HG03432 (cell line): ENCODE data around the gene CD160.
"Not testable (repeated sequence)": the region's sequence is repeated elsewhere in the genome, so short reads cannot be mapped to it uniquely, and the experiment has no call there.

Experiments used
- ATAC-seq: cut with Tn5 transposase; IDR thresholded peaks from one replicate; pipeline ENCODE4 v1.9.1; 2021; ENCODE audit warnings: mild to moderate bottlenecking, moderate library complexity; ENCODE audit not compliant: unreplicated experiment

Gene CD160

DNA sequence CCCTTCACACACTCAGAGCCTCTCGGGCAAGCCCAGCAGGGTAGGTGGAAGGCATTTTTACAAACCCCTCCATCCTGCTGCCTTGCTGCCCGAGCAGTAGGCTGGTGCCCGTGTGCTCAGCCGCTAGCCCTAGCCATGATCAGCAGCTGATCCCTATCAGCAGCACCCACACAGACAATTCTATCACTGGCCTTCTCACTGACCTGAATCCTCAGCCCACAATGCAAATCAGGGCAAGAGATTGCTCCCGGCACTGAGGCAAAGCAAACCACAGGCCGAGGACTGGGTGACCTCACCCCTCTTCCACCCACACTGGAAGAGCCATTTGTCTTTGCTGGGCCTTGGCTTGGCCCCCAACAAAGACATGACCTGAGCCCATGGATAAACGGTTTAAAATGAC is 11.2 kb upstream of the CD160 start:
- ATAC-seq: no peak

DNA sequence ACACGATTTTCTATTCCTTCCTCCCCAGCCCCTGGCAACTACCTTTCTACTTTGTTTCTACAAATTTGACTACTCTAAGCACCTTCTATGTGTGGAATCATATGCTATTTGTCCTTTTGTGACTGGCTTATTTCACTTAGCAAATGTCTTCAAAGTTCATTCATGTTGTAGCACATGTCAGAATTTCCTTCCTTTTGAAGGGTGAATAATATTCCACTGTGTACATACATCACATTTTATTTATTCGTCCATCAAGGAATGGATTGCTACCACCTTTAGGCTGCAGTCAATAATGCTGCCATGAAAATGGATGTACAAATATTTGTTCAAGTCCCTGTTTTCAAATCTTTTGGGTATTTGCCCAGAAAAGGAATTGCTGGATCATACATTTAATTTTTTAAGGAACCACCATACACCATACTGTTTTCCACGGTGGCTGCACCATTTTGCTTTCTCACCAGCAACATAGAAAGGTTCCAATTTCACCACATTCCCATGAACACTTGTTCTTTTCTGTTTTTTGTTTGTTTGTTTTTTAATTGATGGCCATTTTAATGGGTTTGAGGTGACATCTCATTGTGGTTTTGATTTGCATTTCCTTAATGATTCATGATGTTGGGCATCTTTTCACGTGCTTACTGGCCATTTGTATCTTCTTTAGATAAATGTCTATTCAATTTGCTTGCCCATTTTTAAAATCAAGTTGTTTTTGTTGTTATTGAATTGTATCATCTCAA is 8.8 kb upstream of the CD160 start:
- ATAC-seq: no peak

DNA sequence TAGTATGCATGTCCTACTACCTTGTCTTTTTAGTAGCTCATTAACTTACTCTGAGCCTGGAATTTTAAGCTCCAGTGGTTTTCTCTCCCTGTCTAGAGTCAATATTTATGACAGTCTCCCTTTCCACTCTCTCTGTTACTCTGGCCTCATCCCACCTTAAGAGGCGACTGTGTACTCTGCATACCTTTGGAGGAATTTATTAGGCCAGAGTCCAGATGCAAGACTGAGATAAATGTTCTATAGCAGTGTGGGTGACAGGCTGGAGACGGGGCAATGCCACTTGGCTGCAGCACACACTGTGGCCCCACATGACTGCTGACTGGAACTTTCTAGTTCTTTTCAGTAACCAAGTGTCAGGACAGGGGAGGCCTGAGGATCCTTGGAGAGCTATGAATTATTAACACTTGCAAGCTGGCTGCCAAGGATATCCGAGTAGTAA is 8.1 kb upstream of the CD160 start:
- ATAC-seq: no peak

DNA sequence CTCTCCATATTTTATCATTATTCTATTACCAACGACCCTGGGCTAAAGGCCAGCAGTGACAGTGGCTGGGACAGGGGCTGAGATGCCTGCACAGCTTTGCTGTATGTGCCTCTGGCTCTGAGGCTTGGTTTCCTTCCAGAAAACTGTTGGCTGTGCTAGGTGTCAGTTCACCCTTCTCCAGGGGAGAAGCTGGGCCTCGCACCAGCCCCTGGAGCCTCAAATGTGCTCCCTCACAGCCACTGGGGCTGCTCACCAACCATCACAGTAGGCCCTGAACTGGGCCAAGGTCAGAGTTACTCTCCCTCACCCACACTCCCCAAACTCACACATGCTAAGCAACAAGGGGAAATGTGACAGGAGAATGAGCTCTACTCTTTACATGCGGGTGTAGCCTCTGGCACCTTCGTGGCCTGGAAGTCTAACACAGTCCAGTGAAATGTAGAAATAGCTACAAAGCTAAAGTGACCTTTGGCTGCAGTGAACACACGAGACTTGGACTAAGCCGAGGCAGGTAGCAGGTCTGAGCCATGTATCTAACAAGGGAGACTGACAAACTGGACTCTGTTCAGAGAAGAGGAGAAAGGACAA is 4.7 kb upstream of the CD160 start:
- ATAC-seq: no peak

DNA sequence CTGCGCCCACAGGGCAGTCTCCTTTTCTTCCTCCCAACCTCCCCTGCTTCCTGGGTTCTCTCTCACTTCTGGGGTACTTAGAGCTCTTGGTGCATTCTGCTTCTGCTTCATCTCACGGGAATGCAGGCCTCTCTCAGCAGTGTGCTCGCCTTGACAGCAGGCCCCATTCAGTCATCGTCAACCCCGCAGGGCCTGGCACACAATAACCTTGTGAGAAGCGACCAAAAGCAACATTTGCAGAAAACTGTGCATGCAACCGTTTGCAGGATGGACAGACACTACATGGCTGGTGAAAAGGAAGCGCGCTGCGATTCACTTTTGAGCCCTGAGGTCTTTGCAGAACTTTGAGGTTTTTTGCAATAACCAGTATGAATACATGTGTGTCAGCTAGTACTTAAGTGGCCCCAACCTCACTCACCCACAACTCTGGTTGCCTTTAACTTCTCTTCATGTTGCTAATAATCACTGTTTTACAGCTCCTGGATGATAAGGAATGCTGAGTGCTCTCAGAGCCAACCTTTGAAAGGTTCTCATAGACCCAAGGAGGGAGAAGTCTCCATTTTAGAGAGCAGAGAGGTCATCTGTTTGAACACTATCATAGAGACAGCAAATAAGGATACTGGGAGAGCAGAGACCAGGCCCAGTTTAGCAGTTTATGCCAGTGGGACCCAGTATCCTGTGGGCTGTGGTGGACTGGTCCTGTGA is 2.5 kb upstream of the CD160 start:
- ATAC-seq: no peak

GRCh38 chr1:145717833-145718232 is 1.5 kb upstream of the CD160 start:
- no peak for ATAC-seq

GRCh38 chr1:145718465-145718864 is 834 bp upstream of the CD160 start:
- ATAC-seq: not testable (repeated sequence)

GRCh38 chr1:145720556-145720877 is 1.2 kb downstream of the CD160 start:
- ATAC-seq: no peak

- ATAC-seq: peak; percentile 80
These were observed 1.8 kb downstream of the CD160 start for GRCh38 chr1:145720878-145721671.

DNA sequence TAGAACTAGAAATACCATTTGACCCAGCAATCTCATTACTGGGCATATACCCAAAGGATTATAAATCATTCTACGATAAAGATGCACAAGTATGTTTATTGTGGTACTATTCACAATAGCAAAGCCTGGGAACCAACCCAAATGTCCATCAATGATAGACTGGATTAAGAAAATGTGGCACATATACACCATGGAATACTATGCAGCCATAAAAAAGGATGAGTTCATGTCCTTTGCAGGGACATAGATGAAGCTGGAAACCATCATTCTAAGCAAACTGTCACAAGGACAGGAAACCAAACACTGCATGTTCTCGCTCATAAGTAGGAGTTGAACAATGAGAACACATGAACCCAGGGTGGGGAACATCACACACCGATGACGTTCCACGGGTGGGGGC is 6.9 kb downstream of the CD160 start:
- not testable (repeated sequence) for ATAC-seq

DNA sequence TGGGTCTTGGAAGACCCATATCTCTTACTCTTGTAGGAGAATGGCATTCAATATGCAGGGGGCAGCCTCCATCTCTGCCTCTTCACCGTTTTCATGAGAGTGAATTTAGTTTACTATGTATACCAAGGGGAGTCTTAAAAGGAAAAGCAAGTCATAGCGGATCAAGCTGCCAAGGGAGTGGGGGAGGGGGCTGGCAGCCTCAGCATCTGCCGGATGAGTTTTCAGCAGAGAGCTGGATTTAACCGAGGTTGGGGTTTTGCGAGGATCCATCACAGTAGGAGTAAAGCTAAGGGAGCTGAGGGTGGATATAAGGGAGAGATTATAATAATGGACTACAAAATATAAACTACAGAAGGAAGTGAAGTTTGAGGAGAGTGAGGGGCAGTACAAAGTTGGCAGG is 9.9 kb downstream of the CD160 start:
- ATAC-seq: no peak

DNA sequence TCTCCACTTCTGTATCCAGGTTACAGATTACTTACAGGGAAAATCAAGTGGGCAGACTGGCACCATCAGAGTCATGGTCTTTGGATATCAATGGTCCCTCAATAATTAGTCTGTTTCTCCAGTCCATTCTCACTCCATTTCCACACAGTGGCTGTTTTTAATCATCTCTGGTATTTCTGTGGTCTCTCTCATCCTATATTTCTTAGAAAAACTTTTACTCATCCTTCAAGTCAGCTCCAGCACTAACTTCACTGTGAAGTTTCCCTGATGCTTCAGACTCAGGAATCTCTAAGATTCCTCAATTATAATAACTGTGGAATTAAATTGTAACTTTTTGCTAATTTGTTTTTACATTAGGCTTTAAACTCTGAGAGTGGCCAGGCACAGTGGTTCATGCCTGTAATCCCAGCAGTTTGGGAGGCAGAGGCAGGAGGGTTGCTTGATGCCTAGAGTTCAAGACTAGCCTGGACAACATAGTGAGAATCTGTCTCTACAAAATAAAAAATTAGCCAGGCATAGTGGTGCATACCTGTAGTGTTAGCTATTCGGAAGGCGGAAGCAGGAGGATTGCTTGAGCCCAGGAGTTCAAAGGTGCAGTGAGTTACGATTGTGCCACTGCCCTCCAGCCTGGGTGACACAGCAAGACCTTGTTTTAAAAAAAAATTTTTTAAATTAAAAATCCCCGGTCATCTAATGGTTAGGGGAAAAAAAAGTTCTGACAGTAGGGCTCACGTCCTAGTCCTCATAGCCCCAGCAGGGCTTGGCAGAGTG is 10.6 kb downstream of the CD160 start:
- ATAC-seq: no peak

DNA sequence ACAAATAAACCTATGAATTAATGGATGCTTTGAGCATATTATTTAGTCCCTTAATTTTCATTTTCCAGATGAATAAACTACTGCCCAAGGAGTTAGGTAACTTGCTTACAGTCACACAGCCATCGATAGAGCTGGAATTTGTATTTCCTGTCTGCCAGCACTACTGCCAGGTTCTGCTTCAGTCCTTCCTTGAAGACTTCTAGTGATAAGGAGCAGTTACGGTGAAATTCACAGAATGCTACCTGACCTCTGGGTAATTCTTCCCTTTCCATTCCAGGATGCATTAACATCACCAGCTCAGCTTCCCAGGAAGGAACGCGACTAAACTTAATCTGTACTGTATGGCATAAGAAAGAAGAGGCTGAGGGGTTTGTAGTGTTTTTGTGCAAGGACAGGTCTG is 11.2 kb downstream of the CD160 start:
- no peak for ATAC-seq

DNA sequence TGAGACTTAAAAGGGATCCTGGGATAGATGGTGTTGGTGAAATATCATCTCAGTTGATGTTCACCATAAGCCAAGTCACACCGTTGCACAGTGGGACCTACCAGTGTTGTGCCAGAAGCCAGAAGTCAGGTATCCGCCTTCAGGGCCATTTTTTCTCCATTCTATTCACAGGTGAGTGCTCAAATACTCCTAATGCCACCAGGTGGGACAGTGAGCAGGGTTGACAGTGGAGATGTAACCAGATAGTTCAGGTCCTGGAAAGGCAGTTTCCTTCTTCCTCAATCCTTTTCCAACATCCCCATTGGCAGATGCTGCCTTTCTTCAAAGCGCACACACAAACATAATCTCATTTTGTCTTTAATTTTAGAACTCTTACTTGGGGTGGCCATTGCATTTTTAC is 11.6 kb downstream of the CD160 start:
- ATAC-seq: no peak

GRCh38 chr1:145736191-145736590 is 16.9 kb downstream of the CD160 start:
- ATAC-seq: no peak

GRCh38 chr1:145740269-145740668 is 21.0 kb downstream of the CD160 start:
- ATAC-seq: no peak

DNA sequence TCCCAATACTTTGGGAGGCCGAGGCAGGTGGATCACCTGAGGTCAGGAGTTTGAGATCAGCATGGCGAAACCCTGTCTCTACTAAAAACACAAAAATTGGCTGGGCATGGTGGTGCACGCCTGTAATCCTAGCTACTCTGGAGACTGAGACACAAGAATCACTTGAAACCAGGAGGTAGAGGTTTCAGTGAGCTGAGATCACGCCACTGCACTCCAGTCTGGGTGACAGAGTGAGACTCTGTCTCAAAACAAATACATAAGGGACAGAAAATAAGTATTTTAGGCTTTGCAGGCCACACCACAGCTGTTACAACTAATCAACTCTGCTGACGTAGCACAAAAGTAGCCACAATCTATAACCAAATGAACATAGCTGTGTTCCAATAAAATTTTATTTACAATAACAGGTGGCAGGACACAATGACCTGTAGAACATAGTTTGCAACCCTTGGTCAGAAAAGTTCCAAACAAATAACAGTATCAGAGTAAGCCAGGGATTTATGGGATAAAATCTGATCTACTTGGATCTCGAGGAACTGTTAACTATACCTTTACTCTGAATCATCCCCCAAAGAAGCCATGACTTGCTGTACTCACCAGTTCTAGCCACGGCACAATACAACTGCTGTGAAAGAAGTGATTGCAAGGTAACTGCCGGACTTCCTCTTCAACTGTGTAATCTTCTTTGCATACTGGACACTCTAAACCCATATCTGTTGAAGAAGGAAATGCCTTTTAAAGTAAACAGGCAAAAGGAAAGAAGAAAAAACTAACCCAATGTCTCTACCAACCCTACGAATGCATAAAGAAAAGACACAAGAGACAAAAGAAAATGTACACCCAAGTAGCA is 28.3 kb downstream of the CD160 start:
- no peak for ATAC-seq

GRCh38 chr1:145750426-145750825 is 31.1 kb downstream of the CD160 start:
- no peak for ATAC-seq

- ATAC-seq: no peak
These were observed 32.3 kb downstream of the CD160 start for GRCh38 chr1:145751491-145752037.

GRCh38 chr1:145757420-145757819 is 38.1 kb downstream of the CD160 start:
- ATAC-seq: no peak
